Uterus (tissue), 4 donors: ENCODE measurements around the gene CDC42EP3. TPM values are rescaled to one million over a fixed set of nuclear protein-coding genes. Genes with fewer than 3 reads are reported as not detected.

Experiments used
- DNase-seq, 2 donors: peaks; one replicate each; pipeline ENCODE4 v3.0.0-alpha.2; 2019 to 2020
- H3K27ac ChIP-seq, 2 donors: fragments of 200-600 bp; sonication (generic); 1 replicate in 1 of 2; 2 replicates in 1 of 2; pipeline ENCODE4 v1.5.1; 2016 to 2018
- H3K27me3 ChIP-seq, 2 donors: fragments of 200-600 bp; sonication (generic); one replicate each; pipeline ENCODE4 v1.5.1; 2018 to 2019; ENCODE audit warnings: control low read depth in 1 of 2
- H3K36me3 ChIP-seq, 2 donors: fragments of 200-600 bp; sonication (generic); one replicate each; pipeline ENCODE4 v1.5.1; 2019; ENCODE audit warnings: control low read depth in 1 of 2
- H3K4me1 ChIP-seq, 2 donors: fragments of 200-600 bp; sonication (generic); one replicate each; pipeline ENCODE4 v1.5.1; 2018 to 2019; ENCODE audit warnings: control low read depth in 1 of 2
- H3K4me3 ChIP-seq, 2 donors: fragments of 200-600 bp; sonication (generic); 1 replicate in 1 of 2; 2 replicates in 1 of 2; pipeline ENCODE4 v1.5.1; 2018 to 2019; ENCODE audit warnings: mild to moderate bottlenecking in 1 of 2
- H3K9me3 ChIP-seq, 2 donors: fragments of 200-600 bp; sonication (generic); one replicate each; pipeline ENCODE4 v1.5.1; 2019; ENCODE audit warnings: control low read depth in 1 of 2
- CTCF ChIP-seq, 4 experiments: fragments of 200-600 bp in 2 of 4; fragments of 450-650 bp in 2 of 4; sonication (generic) in 2 of 4; IDR thresholded peaks; one replicate each; pipeline ENCODE4 v1.5.1; 2016 to 2019; ENCODE audit warnings: antibody characterized with exemption in 4 of 4, mild to moderate bottlenecking in 2 of 4, moderate library complexity in 1 of 4
- POLR2A ChIP-seq, 2 donors: fragments of 450-650 bp; IDR thresholded peaks; one replicate each; pipeline ENCODE4 v1.6.1; 2016; ENCODE audit warnings: antibody characterized with exemption in 2 of 2, mild to moderate bottlenecking in 1 of 2, moderate library complexity in 1 of 2
- intact Hi-C: fragments of 100-400 bp; cut with DNase I; formaldehyde crosslinking; loops from one replicate; pipeline ENCODE4 v1.15.1; 2023; ENCODE audit warnings: low total_unique reads
- total RNA-seq, 4 donors: library from RNA; depleted of rRNA in 3 of 4; stranded (reverse); fragments of >200 nt in 3 of 4; gene quantifications; one replicate each; pipeline versions ENCODE4 v1.1.0 to v1.2.4, GENCODE V29; 2014 to 2023
- donor health status: DM: yes; HTN: yes; CAD: no.

The CDC42EP3 gene
- total RNA-seq, 4 donors from 2014 or later: 24.7 to 93.0 (median 57.3) TPM

DNA sequence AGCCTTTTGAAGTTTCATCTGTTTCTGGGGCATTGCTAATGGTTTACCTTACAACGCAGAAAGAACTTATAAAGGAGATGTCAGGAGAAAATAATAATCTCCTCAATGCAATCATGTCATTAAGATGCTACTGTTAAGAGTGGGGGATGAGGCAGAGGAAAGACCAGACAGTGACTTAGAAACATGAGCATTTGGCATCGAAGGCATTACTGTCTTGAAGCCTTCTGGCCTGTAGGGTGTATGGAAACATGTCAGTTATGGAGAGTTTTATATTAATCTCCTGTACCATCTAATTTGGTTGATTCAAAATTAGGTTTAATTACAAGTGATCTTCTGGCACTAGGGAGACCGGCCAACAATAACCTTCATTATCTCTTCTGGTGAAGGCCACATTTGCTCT, 32.5 kb downstream of the CDC42EP3 start:
- intact Hi-C loops: no loop called here
- Histone ChIP-seq H3K36me3 (no peaks in the 10 kb centered on the region), H3K4me3 (no peak overlapping the region), H3K4me1 (peaks cover 0 to 4% of the 10 kb centered on the region in 2 donors), H3K27ac (peak overlapping the region; percentile 75 to 79), H3K27me3 (no peaks in the 10 kb centered on the region), H3K9me3 (no peaks in the 10 kb centered on the region)
- no peak for TF ChIP-seq POLR2A (IDR thresholded peaks at IDR 0.05)
- TF ChIP-seq CTCF (IDR thresholded peaks at IDR 0.05): no peak
- no peak for DNase-seq

GRCh38 chr2:37637985-37638384, 33.5 kb downstream of the CDC42EP3 start:
- intact Hi-C loops: no loop called here
- no peaks in the 10 kb centered on the region for H3K36me3 ChIP-seq
- H3K4me3 ChIP-seq: no peak overlapping the region
- H3K27ac ChIP-seq: peak overlapping the region; percentile 75 to 79
- peaks cover 0 to 4% of the 10 kb centered on the region in 2 donors for H3K4me1 ChIP-seq
- H3K27me3 ChIP-seq: no peaks in the 10 kb centered on the region
- peak in 1 of 2 donors; percentile 45 for DNase-seq
- TF ChIP-seq POLR2A (IDR thresholded peaks at IDR 0.05) (no peak), CTCF (IDR thresholded peaks at IDR 0.05) (no peak)
- no peaks in the 10 kb centered on the region for H3K9me3 ChIP-seq

DNA sequence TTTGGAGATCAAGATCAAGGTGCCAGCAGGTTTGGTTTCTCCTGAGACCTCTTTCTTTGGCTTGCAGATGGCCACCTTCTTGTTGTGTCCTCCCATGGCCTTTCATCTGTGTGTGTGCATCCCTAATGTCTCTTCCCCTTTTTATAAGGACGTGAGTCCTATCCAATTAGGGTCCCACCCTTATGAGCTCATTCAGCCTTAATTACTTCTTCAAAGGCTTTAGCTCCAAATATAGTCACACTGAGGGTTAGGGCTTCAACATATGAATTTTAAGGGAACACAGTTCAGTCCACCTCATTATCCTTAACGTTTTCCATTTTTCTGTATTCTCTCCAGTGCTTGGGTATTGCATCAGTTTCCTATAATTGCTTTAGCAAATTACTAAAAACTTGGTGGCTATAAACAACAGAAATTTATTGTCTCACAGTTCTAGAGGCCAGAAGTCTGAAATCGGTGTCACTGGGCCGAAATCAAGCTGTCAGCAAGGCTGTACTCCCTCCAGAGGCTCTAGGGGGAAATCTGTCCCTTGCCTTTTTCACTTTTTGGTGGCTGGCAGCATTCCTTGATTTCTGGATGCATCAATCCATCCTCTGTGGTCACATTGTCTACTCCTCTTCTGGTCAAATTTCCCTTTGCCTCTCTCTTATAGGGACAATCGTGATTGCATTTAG, 34.1 kb downstream of the CDC42EP3 start:
- TF ChIP-seq POLR2A (IDR thresholded peaks at IDR 0.05) (no peak), CTCF (IDR thresholded peaks at IDR 0.05) (peak in 2 of 4 experiments; percentile 14 to 21)
- Histone ChIP-seq H3K27me3 (no peaks in the 10 kb centered on the region), H3K4me1 (peaks cover 0 to 4% of the 10 kb centered on the region in 2 donors), H3K4me3 (no peak overlapping the region), H3K36me3 (no peaks in the 10 kb centered on the region), H3K9me3 (no peaks in the 10 kb centered on the region), H3K27ac (peak overlapping the region; percentile 75 to 79)
- intact Hi-C loops: no loop called here
- DNase-seq: peak in 1 of 2 donors; percentile 59

GRCh38 chr2:37636381-37637066, 34.9 kb downstream of the CDC42EP3 start:
- intact Hi-C loops: no loop called here
- Histone ChIP-seq H3K27ac (peak overlapping the region; percentile 75 to 79), H3K4me3 (no peak overlapping the region), H3K36me3 (no peaks in the 10 kb centered on the region), H3K27me3 (no peaks in the 10 kb centered on the region), H3K4me1 (peaks cover 0 to 4% of the 10 kb centered on the region in 2 donors), H3K9me3 (no peaks in the 10 kb centered on the region)
- DNase-seq: no peak
- no peak for TF ChIP-seq CTCF (IDR thresholded peaks at IDR 0.05)
- no peak for TF ChIP-seq POLR2A (IDR thresholded peaks at IDR 0.05)
